Globus pallidus (tissue), 1 donor: Measurements from ENCODE around the gene TPM1.

Experiments
- DNase-seq: peaks from one replicate; pipeline ENCODE4 v3.0.0-alpha.2; 2015; ENCODE audit warnings: low spot score

TPM1 gene

GRCh38 chr15:63016234-63016633 lies 26.3 kb upstream of the TPM1 start:
- no peak for DNase-seq

- DNase-seq, result no peak
Observed at GRCh38 chr15:63018639-63019038, 23.9 kb upstream of the TPM1 start.

- no peak for DNase-seq
Observed at GRCh38 chr15:63019511-63020109, 22.9 kb upstream of the TPM1 start.

- DNase-seq, result no peak
Observed at GRCh38 chr15:63020128-63020527, 22.4 kb upstream of the TPM1 start.

GRCh38 chr15:63020759-63021430 lies 21.7 kb upstream of the TPM1 start:
- DNase-seq, result no peak

GRCh38 chr15:63022181-63022580 lies 20.4 kb upstream of the TPM1 start:
- no peak for DNase-seq

- DNase-seq, result no peak
Observed at GRCh38 chr15:63022663-63023062, 19.9 kb upstream of the TPM1 start.

GRCh38 chr15:63023351-63023945 lies 19.1 kb upstream of the TPM1 start:
- DNase-seq, result no peak

- no peak for DNase-seq
Observed at GRCh38 chr15:63025460-63025859, 17.1 kb upstream of the TPM1 start.

- DNase-seq, result no peak
Observed at GRCh38 chr15:63027646-63028045, 14.9 kb upstream of the TPM1 start.

- DNase-seq, result no peak
Observed at GRCh38 chr15:63028442-63029110, 14.0 kb upstream of the TPM1 start.

- no peak for DNase-seq
Observed at GRCh38 chr15:63029676-63030075, 12.9 kb upstream of the TPM1 start.

- DNase-seq, result peak; percentile 34
Observed at GRCh38 chr15:63030101-63030551, 12.4 kb upstream of the TPM1 start.

GRCh38 chr15:63034578-63034977 lies 8.0 kb upstream of the TPM1 start:
- DNase-seq, result no peak

GRCh38 chr15:63035253-63035652 lies 7.3 kb upstream of the TPM1 start:
- no peak for DNase-seq

- DNase-seq, result no peak
Observed at GRCh38 chr15:63035977-63036376, 6.6 kb upstream of the TPM1 start.

- DNase-seq, result no peak
Observed at GRCh38 chr15:63037976-63038720, 4.4 kb upstream of the TPM1 start.

GRCh38 chr15:63038926-63039673 lies 3.4 kb upstream of the TPM1 start:
- DNase-seq, result no peak

- DNase-seq, result no peak
Observed at GRCh38 chr15:63039811-63040210, 2.7 kb upstream of the TPM1 start.

GRCh38 chr15:63040509-63040908 lies 2.0 kb upstream of the TPM1 start:
- no peak for DNase-seq

GRCh38 chr15:63040954-63041353 lies 1.6 kb upstream of the TPM1 start:
- DNase-seq, result no peak
